Measurements from ENCODE around the gene NFATC2IP.

Gene NFATC2IP

GRCh38 chr16:28950648-28951409 lies at the start of gene NFATC2IP:
NFATC2IP (plus strand) TSS chr16:28950937; CDS start chr16:28951012, 75 bp downstream.
- peak; percentile 100 for DNase-seq (ENCODE audit: low read depth in 2 of 3, low spot score in 1 of 3)

GRCh38 chr16:28901862-28902261 lies 48.9 kb upstream of the NFATC2IP start:
- DNase-seq (ENCODE audit: low read depth in 2 of 3, low spot score in 1 of 3): no peak

GRCh38 chr16:28902909-28903308 lies 47.8 kb upstream of the NFATC2IP start:
- no peak for DNase-seq (ENCODE audit: low read depth in 2 of 3, low spot score in 1 of 3)

- no peak for DNase-seq (ENCODE audit: low read depth in 2 of 3, low spot score in 1 of 3)
These were observed 47.2 kb upstream of the NFATC2IP start for GRCh38 chr16:28903344-28904042.

DNA sequence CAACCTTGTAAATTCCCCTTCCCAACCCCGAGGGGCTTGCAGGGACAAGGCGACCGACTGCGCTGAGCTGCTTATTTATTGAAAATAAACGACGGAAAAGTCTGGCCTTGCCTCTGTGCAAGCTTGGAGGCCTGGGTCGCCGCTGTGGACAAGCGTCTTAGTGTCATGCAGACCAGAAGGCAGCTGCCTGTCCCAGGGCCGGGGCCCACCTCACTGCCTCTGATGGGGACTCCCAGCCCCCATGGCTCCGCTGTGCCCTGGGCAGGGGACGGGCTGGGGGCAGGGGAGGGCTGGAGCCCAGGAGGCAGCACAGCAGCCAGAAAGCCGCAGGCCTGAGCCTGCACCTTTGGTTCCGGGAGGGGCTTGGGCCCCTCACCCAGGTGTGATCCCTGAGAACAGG lies 46.4 kb upstream of the NFATC2IP start:
- DNase-seq (ENCODE audit: low read depth in 2 of 3, low spot score in 1 of 3): no peak

DNA sequence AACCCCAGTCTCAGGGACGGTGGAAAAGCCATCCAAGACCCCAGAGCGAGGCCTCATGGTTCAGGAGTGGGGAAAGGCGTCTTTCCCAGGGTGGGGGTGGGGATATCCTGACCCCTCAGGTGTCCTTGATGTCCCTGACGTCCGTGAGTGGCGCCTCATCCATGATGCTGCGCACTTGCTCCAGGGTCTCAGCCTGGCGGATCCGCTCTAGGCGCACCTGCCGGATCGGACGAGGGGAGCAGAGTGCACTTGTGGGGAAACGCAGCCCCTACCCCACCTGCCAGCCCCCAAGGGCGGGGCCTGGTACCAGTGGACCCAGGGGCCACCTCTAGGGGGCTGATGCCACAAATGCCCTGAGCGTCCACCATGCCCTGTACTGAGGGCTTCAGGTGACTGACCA lies 45.9 kb upstream of the NFATC2IP start:
- no peak for DNase-seq (ENCODE audit: low read depth in 2 of 3, low spot score in 1 of 3)

DNA sequence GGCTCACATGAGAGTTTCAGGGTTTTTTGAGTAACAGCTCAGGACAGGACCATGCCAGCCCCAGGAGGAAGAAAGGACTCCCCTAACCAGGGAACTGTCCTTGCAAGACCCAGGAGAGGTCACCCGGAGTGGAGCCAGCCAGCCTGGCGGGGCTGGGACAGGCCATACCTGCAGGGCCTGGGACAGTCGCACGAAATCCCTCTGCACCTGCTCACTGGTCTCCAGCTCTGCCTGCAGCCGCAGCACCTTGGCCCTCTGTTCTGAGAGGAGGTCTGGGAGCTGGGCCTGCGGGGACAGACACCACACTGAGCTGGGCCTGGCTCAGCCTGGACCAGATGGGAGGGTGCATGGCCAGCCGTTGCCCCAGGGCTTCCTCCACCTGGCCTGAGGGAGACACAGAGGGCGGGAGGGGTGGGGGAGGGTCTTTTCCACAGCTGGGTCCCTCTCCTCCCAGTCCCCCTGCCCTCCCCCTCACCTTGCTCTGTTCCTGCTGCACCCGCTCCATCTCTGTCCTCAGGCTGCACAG lies 45.4 kb upstream of the NFATC2IP start:
- no peak for DNase-seq (ENCODE audit: low read depth in 2 of 3, low spot score in 1 of 3)

DNA sequence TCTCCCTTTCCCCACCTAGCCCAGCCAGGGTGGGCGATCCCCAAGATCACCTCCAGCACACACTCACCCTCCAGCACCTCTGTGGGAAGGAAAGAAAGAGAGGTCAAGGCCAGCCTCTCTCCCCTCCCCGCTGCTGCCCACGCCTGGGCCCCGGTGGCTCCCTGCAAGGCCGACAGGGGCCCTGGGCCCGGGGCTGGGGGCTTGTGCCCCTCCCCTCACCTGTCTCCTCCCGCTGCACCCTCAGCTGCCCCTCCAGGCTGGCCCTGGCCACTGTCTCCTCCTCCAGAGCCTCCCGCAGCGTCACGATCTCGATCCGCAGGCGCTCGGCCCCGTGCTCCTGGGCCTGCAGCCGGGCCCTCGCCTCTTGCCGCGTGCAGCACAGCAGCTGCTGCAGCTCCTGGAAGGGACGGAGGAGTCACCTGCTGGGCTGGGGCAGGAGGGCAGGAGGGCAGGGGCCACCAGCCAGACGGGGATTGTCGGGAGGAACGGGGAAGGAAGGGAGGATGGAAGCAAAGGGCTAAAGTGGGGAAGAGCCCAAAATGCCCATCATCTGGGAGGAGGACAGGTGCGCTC lies 44.9 kb upstream of the NFATC2IP start:
- no peak for DNase-seq (ENCODE audit: low read depth in 2 of 3, low spot score in 1 of 3)

GRCh38 chr16:28910086-28911031 lies 40.4 kb upstream of the NFATC2IP start:
- no peak for DNase-seq (ENCODE audit: low read depth in 2 of 3, low spot score in 1 of 3)

DNA sequence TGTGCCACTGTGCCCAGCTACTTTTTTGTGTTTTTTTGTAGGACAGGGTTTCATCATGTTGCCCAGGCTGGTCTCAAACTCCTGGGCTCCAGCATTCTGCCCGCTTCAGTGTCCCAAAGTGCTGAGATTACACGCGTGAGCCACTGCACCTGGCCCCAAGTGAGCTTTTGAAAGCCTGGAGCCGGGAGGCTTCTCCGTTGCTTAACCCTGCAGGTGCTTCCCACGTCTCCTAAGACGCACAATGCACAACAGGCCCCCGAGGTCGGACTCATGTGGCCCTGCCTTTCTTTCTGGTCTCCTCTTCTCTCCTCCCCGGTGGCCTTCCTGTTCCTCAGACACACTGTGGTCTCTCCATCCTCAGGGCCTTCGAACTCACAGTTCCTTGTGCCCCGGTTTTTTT lies 38.2 kb upstream of the NFATC2IP start:
- DNase-seq (ENCODE audit: low read depth in 2 of 3, low spot score in 1 of 3): no peak

DNA sequence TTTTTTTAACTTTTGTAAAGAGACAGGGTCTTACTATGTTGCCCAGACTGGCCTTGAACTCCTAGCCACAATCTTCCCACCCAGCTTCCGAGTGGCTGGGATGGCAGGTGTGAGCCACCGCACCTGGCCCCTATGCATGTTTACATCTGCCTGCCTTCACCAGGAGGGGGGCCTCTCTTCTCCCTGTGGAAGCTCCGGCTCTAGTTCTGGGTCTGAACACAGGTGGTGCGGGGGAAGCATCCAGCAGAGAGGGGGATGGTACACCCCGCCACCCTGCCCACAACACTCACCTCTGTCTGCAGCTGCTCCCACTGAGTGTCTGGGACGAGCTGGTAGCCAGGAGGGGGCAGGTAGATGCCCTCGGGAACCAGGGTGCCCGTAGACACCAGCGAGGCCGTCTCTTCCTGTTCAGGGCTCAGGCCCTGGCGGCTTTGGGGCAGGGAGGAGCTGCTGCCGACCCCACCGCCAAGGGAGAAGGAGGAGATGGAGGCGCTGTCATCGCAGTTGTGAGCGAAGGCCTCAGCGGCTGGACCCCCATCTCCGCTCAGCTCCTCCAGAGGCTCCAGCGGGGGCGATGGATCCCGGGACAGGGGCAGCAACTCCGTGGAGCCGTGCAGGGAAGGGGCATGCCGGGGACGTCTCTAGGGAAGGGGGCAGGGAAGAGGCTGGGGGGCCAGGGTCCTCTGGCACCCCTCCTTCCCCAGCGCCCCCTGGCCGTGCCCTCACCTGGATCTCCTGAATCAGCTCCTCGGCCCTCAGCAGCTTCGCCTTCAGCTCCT lies 36.6 kb upstream of the NFATC2IP start:
- DNase-seq (ENCODE audit: low read depth in 2 of 3, low spot score in 1 of 3): no peak

GRCh38 chr16:28915181-28915580 lies 35.6 kb upstream of the NFATC2IP start:
- no peak for DNase-seq (ENCODE audit: low read depth in 2 of 3, low spot score in 1 of 3)

- DNase-seq (ENCODE audit: low read depth in 2 of 3, low spot score in 1 of 3): no peak
These were observed 33.6 kb upstream of the NFATC2IP start for GRCh38 chr16:28917095-28917494.

DNA sequence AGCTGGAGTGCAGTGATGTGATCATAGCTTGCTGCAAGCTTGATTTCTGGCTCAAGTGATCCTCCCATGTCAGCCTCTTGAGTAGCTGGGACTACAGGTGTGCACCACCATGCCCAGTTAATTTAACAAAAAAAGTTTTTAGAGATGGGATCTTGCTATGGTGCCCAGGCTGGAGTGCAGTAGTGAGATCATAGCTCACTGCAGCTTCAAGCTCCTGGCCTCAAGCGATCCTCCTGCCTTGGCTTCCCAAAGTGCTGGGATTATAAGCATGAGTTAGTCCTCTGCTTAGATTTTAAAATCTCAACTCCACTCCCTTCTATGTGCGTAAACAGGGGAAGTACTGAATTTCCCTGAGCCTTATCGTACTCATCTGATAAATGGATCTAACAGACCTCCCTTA lies 32.0 kb upstream of the NFATC2IP start:
- DNase-seq (ENCODE audit: low read depth in 2 of 3, low spot score in 1 of 3): no peak

DNA sequence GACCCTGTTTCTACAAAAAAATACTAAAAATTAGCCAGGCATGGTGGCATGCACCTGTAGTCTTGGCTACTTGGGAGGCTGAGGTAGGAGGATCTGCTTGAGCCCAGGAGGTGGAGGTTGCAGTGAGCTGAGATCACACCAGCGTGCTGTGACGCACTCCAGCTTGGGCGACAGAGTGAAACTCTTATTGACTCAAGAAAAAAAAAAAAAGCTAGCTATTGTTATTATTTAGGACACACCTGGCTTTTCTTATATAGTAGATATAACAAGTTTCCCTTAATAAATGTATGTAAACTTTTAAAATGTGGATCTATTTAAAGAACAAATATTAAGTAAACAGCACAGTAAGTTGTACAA lies 27.5 kb upstream of the NFATC2IP start:
- DNase-seq (ENCODE audit: low read depth in 2 of 3, low spot score in 1 of 3): no peak

GRCh38 chr16:28923652-28924398 lies 26.9 kb upstream of the NFATC2IP start:
- no peak for DNase-seq (ENCODE audit: low read depth in 2 of 3, low spot score in 1 of 3)

DNA sequence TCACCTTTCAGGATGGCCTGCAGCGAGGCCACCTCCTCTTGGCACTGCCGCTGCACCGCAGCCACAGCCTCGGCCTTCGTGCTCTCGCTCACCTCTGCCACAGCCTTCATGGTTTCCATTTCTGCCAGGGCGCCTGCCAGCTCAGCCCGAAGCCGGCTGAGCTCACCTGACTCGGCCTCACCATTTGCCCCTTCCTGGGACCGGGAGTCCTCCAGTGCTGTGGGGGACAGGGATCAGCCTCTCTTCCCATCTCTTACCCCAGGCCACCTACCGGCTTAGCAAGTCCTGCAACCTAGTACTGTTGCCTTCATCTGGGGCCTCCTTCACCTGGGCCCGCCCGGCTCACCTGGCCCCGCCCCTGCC lies 26.4 kb upstream of the NFATC2IP start:
- no peak for DNase-seq (ENCODE audit: low read depth in 2 of 3, low spot score in 1 of 3)

DNA sequence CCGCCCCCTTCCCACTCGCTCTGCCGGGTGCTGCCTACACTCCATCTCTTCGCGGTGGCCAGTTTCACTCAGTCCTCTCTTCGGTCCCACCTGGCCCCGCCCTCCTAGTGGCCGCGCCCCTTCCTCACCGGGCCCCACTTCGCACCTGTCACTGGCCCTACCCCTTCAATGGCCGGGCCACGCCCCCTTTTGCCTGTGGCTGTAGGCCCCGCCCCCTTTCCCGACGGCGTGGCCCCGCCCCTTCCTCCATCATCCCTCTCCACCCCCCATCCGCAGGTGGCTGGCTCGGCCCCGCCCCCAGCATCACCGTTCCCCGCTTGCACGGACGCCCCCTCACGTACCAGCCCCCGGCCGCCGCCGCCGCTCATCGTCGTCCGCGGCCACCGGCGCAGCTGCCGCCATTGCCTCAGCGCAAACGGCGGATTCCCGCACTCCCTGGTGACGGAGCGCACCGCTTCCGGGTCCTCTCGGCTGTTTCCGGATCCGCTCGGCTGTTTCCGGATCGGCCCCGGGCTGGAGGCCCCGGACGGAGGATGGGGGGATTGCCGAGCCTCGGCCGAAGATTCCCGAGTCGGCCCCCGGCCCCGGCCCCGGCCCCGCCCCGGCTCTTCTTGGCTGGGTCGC lies 25.9 kb upstream of the NFATC2IP start, which contains the start of gene RABEP2:
TSS of gene RABEP2 (minus strand) at position 477 of the 624 bp plus-strand sequence. CDS start at position 402, 75 bp downstream.
- peak; percentile 95 to 99 (median 95) for DNase-seq (ENCODE audit: low read depth in 2 of 3, low spot score in 1 of 3)

Measured in stimulated activated CD4-positive, alpha-beta T cell treated with anti-CD3 and anti-CD28 coated beads, Interleukin-12 subunit alpha, Interleukin-12 subunit beta, amount 100 ng/mL, for 48 hours (primary cell).